22Rv1 (cell line): ENCODE data around the gene ARHGEF4.
"Not testable (repeated sequence)": the region's sequence is repeated elsewhere in the genome, so short reads cannot be mapped to it uniquely, and the experiment has no call there.

ENCODE experiments used
- H3K27ac ChIP-seq: fragments of 450-650 bp; 2 replicates; pipeline ENCODE4 v1.5.1; 2017
- ZFX ChIP-seq: fragments of 450-650 bp; IDR thresholded peaks from 2 replicates; pipeline ENCODE4 v1.6.1; 2017; ENCODE audit warnings: antibody characterized with exemption, borderline replicate concordance
- TF ChIP-seq, protein P1 (sequence below): fragments of 450-650 bp; IDR thresholded peaks from 2 replicates; pipeline ENCODE4 v1.5.1; 2017; ENCODE audit warnings: mild to moderate bottlenecking

ARHGEF4 gene

GRCh38 chr2:131064589-131065512 is 228.1 kb downstream of the ARHGEF4 start:
- TF ChIP-seq ZFX: no peak
- TF ChIP-seq, protein P1, sequence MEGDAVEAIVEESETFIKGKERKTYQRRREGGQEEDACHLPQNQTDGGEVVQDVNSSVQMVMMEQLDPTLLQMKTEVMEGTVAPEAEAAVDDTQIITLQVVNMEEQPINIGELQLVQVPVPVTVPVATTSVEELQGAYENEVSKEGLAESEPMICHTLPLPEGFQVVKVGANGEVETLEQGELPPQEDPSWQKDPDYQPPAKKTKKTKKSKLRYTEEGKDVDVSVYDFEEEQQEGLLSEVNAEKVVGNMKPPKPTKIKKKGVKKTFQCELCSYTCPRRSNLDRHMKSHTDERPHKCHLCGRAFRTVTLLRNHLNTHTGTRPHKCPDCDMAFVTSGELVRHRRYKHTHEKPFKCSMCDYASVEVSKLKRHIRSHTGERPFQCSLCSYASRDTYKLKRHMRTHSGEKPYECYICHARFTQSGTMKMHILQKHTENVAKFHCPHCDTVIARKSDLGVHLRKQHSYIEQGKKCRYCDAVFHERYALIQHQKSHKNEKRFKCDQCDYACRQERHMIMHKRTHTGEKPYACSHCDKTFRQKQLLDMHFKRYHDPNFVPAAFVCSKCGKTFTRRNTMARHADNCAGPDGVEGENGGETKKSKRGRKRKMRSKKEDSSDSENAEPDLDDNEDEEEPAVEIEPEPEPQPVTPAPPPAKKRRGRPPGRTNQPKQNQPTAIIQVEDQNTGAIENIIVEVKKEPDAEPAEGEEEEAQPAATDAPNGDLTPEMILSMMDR: no peak

GRCh38 chr2:131067465-131068125 is 230.9 kb downstream of the ARHGEF4 start:
- H3K27ac ChIP-seq: no peak overlapping the region
- TF ChIP-seq, protein P1: no peak
- no peak for TF ChIP-seq ZFX

More at GRCh38 chr2:131064589-131065512, 228.1 kb downstream of the ARHGEF4 start:
- H3K27ac ChIP-seq: no peak overlapping the region

- not testable (repeated sequence) for H3K27ac ChIP-seq
Observed at GRCh38 chr2:131068172-131068571, 231.5 kb downstream of the ARHGEF4 start.

DNA sequence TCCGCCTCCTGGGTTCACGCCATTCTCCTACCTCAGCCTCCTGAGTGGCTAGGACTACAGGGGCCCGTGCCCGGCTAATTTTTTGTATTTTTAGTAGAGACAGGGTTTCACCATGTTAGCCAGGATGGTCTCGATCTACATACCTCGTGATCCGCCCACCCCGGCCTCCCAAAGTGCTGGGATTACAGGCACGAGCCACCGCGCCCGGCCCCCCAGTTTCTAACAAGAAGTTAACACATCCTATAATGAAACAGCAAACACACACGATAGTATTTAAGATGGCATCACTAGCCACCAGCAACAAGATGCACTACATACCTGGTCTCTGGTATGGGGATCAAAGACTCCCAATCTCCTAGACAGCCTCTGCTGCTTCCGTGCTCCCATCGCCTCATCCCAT is 238.9 kb downstream of the ARHGEF4 start:
- H3K27ac ChIP-seq: not testable (repeated sequence)

- TF ChIP-seq, protein P1: no peak
- no peak for TF ChIP-seq ZFX
- H3K27ac ChIP-seq: no peak overlapping the region
Observed at GRCh38 chr2:131076707-131077106, 240.0 kb downstream of the ARHGEF4 start.

GRCh38 chr2:131077182-131077846 is 240.6 kb downstream of the ARHGEF4 start:
- TF ChIP-seq ZFX: no peak
- TF ChIP-seq, protein P1: no peak

GRCh38 chr2:131077966-131078365 is 241.3 kb downstream of the ARHGEF4 start:
- TF ChIP-seq, protein P1: no peak
- TF ChIP-seq ZFX: no peak
- H3K27ac ChIP-seq: no peak overlapping the region

More at GRCh38 chr2:131077182-131077846, 240.6 kb downstream of the ARHGEF4 start:
- no peak overlapping the region for H3K27ac ChIP-seq

DNA sequence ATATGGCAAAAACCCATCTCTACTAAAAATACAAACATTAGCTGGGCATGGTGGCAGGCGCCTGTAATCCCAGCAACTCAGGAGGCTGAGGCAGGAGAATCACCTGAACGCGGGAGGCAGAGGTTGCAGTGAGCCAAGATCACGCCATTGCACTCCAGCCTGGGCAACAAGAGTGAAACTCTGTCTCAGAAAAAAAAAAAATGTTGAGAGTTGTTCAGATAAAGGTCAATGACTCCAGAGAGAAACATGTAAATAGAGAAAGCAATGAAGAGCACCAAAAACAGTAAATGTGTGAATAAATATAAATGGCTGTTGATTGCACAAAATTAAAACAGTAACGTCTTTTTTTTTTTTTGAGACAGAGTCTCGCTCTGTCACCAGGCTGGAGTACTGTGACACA is 243.2 kb downstream of the ARHGEF4 start:
- not testable (repeated sequence) for H3K27ac ChIP-seq
